ENCODE results near the gene SERPINI1. TPM values are rescaled to one million over a fixed set of nuclear protein-coding genes. Genes with fewer than 3 reads are reported as not detected.

Gene SERPINI1
- total and polyA plus RNA-seq, 12 donors, result 4.5 to 17.1 (median 10.1) TPM

DNA sequence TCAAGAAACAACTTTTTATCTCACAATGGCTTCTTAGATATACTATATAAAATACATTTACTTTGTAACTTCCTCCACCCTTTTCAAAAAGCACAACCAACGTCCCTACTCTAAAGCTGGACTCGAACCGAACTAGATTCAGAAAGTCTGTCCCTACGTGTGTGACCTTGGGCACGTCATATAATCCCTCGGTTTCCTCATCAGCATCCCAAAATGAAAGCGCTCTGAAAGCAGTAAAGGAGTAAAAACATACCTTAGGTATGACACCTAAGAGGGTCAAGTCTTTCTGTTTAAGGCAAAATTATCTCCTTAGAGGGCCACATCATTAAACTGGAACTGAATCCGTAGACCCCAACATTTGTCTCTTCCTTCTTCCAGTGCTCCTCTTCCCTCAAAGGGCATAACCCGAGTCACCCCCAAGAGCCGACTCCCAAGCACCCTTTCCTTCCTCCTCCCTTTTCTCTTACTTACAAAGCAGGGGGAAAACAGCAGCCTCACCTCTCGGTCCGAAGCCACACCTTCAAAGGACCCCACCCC lies 1.5 kb upstream of the SERPINI1 start:
- peak overlapping the region; percentile 59 to 96 (median 84) for H3K4me3 ChIP-seq
- TF ChIP-seq, protein P1, sequence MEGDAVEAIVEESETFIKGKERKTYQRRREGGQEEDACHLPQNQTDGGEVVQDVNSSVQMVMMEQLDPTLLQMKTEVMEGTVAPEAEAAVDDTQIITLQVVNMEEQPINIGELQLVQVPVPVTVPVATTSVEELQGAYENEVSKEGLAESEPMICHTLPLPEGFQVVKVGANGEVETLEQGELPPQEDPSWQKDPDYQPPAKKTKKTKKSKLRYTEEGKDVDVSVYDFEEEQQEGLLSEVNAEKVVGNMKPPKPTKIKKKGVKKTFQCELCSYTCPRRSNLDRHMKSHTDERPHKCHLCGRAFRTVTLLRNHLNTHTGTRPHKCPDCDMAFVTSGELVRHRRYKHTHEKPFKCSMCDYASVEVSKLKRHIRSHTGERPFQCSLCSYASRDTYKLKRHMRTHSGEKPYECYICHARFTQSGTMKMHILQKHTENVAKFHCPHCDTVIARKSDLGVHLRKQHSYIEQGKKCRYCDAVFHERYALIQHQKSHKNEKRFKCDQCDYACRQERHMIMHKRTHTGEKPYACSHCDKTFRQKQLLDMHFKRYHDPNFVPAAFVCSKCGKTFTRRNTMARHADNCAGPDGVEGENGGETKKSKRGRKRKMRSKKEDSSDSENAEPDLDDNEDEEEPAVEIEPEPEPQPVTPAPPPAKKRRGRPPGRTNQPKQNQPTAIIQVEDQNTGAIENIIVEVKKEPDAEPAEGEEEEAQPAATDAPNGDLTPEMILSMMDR (IDR thresholded peaks at IDR 0.05), result no peak
- peak overlapping the region; percentile 63 to 96 (median 92) for H3K27ac ChIP-seq
- intact Hi-C loops (cut with DNase I), result loop anchor here in 5 of 10 donors (2.0 to 10.0 kb wide), 5 partner anchors 77 to 151 kb away; no protein-coding TSS in a partner anchor
- peaks cover 0 to 5% (median 0%) of the 10 kb centered on the region in 9 donors for H3K36me3 ChIP-seq
- WGBS, 2 donors, result 0% methylated on average over 12 of the region's 12 CpGs
- H3K27me3 ChIP-seq, result no peaks in the 10 kb centered on the region
- no peaks in the 10 kb centered on the region for H3K9me3 ChIP-seq
- ATAC-seq, result no peak
- peaks cover 0 to 62% (median 53%) of the 10 kb centered on the region in 9 donors for H3K4me1 ChIP-seq
- DNase-seq, result no peak

DNA sequence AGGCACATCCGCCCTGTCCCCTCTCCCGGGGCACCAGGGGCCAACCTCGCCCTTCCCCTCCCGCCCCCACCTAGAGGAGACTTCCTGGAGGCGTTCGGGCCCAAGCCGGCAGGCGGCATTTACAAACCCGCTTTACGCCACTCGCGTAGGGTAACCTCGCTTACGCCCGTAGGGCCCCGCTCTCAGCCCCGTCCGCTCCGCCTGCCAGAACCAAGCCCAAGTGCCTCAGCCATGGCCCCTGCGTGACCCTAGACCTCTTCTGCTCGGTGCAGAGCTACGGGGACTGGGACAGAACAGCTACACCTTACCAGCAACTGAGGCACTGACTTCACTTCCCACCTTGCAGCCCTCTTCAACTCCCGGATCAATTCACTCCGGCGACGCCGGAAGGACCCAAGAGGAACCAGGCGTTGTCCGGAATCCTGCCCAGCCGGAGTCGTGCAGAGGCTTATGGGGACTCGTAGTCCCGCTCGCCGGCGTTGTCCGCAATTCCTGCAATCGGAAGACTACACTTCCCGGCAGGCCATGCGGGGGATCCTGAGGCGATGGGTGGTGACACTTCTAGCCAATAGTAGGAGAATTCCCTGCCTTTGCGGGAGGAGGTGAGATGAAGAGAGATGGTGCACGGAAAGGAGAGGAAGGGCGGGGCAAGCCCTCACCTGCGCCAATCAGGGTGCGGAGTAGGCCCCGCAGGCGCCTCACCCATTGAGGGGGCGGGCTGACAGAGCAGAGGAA lies 856 bp upstream of the SERPINI1 start, which contains the start of gene PDCD10:
TSS of gene PDCD10 (minus strand) at position 395 of the 735 bp plus-strand sequence. CDS start 14,735 bp downstream, outside the sequence.
- intact Hi-C loops (cut with DNase I), result loop anchor here in 8 of 10 donors (2.0 to 10.0 kb wide), 8 partner anchors 76 to 150 kb away; no protein-coding TSS in a partner anchor
- Histone ChIP-seq H3K4me1 (peaks cover 0 to 56% (median 47%) of the 10 kb centered on the region in 9 donors), H3K27ac (peak within 1 kb of the TSS; percentile 71 to 96 (median 92)), H3K9me3 (no peaks in the 10 kb centered on the region), H3K27me3 (no peaks in the 10 kb centered on the region), H3K4me3 (peak within 1 kb of the TSS; percentile 59 to 96 (median 84)), H3K36me3 (peaks cover 0 to 5% (median 0%) of the 10 kb centered on the region in 9 donors)
- TF ChIP-seq, protein P1 (IDR thresholded peaks at IDR 0.05), result peak in 1 of 9 donors; percentile 3
- 0 to 1% methylated on average over 49 of the region's 49 CpGs for WGBS, 2 donors
- peak; percentile 97 to 98 for DNase-seq
- peak; percentile 96 to 98 (median 97) for ATAC-seq

DNA sequence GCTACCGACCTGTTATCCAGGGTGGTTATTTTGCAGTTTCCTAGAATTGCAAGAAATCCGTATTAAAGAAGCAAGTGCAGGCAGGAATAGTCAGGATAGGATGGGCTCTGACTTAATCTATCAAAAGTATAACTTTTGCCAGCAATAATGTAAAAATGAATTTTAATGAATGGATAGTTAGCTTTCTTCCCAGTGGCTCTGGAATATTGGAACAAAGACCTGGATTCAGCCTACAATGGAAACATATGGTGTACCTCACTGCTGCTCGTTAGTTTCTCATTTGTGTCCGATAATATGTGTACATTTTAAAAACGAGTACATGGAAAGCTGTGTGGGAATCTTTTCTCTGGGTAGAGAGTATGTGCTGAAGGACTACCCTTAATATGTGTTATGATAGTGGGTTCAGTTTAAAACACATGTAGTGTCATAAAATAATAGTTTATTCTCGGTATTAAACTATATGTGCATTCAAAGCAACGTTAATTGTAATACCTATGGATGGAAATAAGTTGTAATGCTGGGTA lies 805 bp downstream of the SERPINI1 start:
- H3K4me1 ChIP-seq, result peaks cover 0 to 41% (median 38%) of the 10 kb centered on the region in 9 donors
- H3K27me3 ChIP-seq, result no peaks in the 10 kb centered on the region
- H3K36me3 ChIP-seq, result peaks cover 0 to 5% (median 0%) of the 10 kb centered on the region in 9 donors
- ATAC-seq (no peak), DNase-seq (no peak)
- intact Hi-C loops (cut with DNase I), result loop anchor here in 8 of 10 donors (5.0 to 10.0 kb wide), 6 partner anchors 76 to 148 kb away; no protein-coding TSS in a partner anchor
- H3K4me3 ChIP-seq, result peak overlapping the region in 8 of 10 donors; percentile 81 to 96 (median 84)
- H3K27ac ChIP-seq, result peak overlapping the region in 2 of 10 donors; percentile 93 to 96
- TF ChIP-seq, protein P1 (IDR thresholded peaks at IDR 0.05), result no peak
- no peaks in the 10 kb centered on the region for H3K9me3 ChIP-seq
- 25 to 33% methylated on average over 7 of the region's 7 CpGs for WGBS, 2 donors

DNA sequence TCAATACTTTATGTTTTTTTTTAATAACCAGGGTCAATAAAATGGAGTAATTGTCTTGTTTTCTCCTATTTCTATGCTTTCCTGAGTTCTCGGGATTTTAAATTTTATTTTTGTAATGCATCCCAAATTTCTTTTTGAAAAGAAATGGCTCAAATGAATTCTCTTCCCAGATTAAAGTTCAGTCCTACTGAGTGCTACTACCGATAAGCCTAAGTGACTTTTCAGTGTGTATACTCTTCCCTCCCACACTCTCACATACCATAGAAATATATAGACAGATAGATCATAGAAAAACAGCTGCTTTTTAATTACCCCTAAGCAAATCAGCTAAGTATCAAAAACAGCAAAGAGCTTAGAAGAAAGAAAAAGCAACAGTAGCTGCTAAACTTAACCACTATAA lies 1.5 kb downstream of the SERPINI1 start:
- no peak overlapping the region for H3K4me3 ChIP-seq
- H3K9me3 ChIP-seq, result no peaks in the 10 kb centered on the region
- no peak overlapping the region for H3K27ac ChIP-seq
- 78 to 81% methylated on average over 2 of the region's 2 CpGs for WGBS, 2 donors
- TF ChIP-seq, protein P1 (IDR thresholded peaks at IDR 0.05), result no peak
- peaks cover 0 to 35% (median 31%) of the 10 kb centered on the region in 9 donors for H3K4me1 ChIP-seq
- H3K36me3 ChIP-seq, result peaks cover 0 to 5% (median 0%) of the 10 kb centered on the region in 9 donors
- DNase-seq, result no peak
- ATAC-seq, result no peak
- H3K27me3 ChIP-seq, result no peaks in the 10 kb centered on the region
- intact Hi-C loops (cut with DNase I), result loop anchor here in 8 of 10 donors (5.0 to 10.0 kb wide), 6 partner anchors 75 to 148 kb away; no protein-coding TSS in a partner anchor

Data from heart right ventricle (tissue), 16 donors.